GM12872 (cell line): ENCODE results near the gene IER3.

Source experiments
- TF ChIP-seq, protein P1 (sequence below): IDR thresholded peaks from 3 replicates; pipeline ENCODE4 v1.5.1; 2011; ENCODE audit warnings: low read depth, mild to moderate bottlenecking, low read length, moderate library complexity; ENCODE audit not compliant: insufficient read depth

IER3 gene, protein sequence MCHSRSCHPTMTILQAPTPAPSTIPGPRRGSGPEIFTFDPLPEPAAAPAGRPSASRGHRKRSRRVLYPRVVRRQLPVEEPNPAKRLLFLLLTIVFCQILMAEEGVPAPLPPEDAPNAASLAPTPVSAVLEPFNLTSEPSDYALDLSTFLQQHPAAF

DNA sequence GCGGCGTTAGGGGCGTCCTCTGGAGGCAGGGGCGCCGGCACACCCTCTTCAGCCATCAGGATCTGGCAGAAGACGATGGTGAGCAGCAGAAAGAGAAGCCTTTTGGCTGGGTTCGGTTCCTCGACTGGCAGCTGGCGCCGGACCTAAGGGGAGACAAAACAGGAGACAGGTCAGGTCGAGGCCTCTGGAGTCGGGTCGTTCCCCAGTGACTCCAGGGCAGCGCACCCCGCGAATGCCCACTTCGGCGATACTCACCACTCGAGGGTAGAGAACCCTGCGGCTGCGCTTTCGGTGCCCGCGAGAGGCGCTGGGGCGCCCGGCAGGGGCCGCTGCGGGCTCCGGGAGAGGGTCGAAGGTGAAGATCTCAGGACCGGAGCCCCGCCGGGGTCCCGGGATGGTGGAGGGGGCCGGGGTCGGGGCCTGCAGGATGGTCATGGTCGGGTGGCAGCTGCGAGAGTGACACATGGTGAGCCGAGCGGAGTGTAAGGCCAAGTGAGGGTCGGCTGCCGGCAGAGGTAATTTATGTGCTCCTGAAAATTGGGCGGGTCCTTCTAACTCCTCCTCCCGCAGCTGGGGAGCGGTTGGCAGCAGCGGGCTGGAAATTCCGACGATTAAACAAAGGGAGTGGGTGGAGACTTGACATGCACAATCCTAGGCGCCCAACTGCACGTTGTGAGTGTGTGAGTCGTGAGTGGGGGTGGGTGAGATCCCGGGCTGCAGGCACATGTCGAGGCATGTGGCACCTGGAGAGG, at the start of gene IER3:
Gene IER3, minus strand, starts transcription at position 494 of the 752 bp plus-strand sequence. Its CDS starts 29 bp downstream, at position 465.
- TF ChIP-seq, protein P1, sequence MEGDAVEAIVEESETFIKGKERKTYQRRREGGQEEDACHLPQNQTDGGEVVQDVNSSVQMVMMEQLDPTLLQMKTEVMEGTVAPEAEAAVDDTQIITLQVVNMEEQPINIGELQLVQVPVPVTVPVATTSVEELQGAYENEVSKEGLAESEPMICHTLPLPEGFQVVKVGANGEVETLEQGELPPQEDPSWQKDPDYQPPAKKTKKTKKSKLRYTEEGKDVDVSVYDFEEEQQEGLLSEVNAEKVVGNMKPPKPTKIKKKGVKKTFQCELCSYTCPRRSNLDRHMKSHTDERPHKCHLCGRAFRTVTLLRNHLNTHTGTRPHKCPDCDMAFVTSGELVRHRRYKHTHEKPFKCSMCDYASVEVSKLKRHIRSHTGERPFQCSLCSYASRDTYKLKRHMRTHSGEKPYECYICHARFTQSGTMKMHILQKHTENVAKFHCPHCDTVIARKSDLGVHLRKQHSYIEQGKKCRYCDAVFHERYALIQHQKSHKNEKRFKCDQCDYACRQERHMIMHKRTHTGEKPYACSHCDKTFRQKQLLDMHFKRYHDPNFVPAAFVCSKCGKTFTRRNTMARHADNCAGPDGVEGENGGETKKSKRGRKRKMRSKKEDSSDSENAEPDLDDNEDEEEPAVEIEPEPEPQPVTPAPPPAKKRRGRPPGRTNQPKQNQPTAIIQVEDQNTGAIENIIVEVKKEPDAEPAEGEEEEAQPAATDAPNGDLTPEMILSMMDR = peak; percentile 77

DNA sequence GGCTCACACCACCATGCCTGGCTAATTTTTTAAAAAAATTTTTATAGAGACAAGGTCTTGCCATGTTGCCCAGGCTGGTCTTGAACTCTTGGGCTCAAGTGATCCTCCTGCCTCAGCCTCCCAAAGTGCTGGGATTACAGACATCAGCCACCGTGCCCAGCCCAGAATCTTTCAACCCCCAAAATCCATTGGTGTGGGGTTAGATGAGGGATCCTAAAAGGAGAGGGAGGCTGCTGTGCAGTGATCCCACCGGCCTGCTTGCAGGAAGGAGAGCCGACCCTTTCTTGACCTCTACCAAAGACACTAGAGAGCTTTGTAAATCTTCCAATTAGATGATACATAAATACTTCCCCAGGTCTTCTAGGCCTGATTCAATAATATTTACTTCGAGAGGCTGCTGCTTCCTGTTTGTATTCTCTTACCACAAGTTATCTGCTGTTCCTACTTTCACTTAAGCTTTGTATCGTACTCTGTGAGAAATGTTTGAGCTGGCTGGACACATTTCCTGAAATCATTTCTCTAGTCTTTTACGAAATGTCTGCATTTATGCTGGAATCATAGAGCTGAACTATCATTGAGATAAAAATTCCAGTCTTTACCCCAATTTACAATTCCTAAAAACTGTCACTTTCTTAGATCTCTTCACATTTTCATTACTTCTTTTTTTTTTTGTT, 49.3 kb upstream of the IER3 start:
- TF ChIP-seq, protein P1 = no peak

DNA sequence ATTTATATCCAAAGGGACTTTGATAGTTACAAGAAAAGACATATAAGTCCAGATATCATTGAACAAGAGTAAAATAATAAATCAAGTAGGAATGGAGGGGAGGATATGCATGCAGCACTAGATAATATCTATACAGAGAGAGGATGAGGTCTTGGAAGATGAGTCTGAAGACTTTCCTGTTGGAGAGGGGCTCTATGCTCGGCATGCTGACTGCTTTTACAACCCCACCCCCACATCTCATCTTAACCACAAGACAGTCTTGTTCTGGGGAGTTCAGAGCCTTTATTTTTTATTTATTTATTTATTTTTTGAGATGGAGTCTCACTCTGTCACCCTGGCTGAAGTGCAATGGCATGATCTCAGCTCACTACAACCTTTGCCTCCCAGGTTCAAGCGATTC, 48.4 kb upstream of the IER3 start:
- TF ChIP-seq, protein P1 = no peak

DNA sequence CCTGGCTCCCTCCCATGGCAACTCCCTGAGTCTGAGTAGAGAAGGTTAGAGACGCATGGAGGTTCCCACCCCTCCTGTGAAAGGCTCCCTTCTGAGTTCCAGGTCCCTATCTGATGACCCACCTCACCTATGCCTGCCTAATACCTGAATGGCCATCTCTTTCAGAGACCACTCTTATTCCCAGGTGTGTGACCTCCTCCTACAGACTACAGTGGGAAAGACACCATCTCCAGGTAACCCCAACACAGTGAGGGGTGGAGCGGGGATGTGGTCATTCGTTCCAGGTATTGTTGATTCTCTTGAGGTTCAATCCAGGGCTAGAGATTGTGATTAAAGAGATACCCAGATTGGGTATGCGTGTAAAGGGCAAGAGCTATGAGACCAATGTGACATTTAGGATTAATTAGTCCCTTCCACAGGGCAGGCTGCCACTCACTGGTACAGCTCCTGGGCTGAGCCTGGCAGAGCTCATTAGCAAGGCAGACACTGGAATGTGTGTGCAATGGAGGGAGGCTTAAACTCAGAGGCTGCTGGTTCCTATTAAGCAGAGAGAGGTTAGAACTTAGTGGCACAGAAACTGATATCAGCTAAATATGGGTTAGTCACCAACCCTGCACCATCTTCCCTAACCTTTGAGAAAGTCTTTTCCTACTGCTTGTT, 46.5 kb upstream of the IER3 start:
- TF ChIP-seq, protein P1 = no peak

DNA sequence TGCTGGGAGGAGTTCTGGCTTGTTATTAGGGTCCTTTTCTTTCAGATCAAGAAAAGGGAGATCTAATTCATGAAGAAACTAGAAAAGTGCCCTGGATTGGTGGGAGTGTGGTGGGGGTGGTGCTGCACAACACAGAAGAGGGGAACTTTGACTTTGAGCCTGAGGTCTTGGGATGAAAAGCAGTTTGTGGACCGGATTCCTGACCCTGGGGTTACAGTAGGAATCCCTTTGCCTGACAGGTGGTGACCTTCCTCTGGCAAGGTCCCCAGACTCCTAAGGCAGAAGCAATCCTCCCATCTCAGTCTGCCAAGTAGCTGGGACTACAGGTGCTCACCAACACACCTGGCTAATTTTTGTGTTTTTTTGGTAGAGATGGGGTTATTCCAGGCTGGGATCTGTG, 45.3 kb upstream of the IER3 start:
- TF ChIP-seq, protein P1 = no peak

DNA sequence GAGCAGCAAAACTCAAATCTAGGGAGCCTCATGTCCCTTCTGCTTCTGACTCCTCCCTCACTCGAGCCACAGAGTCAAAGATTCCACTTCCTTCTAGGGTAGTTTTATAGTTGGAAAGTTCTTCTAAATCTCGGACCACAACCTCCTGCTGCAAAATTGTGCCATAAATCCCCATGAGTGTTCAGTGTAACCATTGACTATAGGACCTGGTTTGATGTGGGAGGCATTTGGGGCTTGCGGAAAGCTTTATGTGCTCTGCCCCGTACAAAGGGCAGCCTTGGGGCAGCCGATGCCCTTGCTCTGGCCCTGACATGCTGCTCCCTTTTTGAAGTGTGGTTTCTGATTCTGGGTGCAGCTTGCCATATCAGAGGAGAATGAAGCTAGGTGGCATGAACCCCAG, 43.6 kb upstream of the IER3 start:
- TF ChIP-seq, protein P1 = no peak

DNA sequence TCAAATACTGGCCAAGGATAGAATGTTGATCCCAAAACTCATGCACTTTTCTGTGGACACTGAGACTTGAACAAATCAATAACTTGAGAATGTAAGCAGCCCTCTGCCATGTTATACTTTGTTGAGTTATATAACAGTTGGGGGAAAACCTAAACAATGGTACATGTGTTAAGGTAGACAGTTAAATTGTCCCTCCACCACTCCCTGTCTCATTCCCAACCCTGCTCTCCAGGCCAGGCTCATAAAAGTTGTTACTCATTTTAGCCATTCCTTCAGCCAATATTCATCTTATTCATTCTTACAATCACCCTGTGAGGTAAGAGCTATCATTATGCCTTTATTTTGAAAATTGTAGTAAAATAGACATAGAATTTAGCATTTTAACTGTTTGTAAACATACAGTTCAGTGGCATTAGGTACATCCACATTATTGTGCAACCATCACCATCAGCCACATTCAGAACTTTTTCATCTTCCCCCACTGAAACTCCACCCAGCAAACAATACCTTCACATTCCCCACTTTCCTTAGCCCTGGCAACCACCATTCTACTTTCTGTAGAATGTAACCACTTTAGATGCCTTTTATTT, 38.2 kb upstream of the IER3 start:
- TF ChIP-seq, protein P1 = no peak
